Endothelial cell of umbilical vein (primary cell): Measurements from ENCODE around the gene HK3. TPM values are rescaled to one million over a fixed set of nuclear protein-coding genes. Genes with fewer than 3 reads are reported as not detected.

Experiments used
- BruUV-seq: library from RNA; stranded (reverse); fragments of 400-500 nt; replicated peaks from 2 replicates; lab custom pipeline; 2021; lab: Mats Ljungman, UMichigan
- CTCF ChIA-PET: fragments of 300-600, 350-600 bp; sonication (Branson Sonifier 250); formaldehyde crosslinking; loops from one replicate; lab custom pipeline; 2021; ENCODE audit warnings: antibody characterized with exemption, inconsistent platforms; lab: Charles Lee
- POLR2A ChIA-PET: fragments of 300-600, 350-600 bp; sonication (Branson Sonifier 250); formaldehyde crosslinking; loops from one replicate; lab custom pipeline; 2021; ENCODE audit warnings: antibody characterized with exemption, inconsistent platforms; lab: Charles Lee
- DNase-seq: peaks from one replicate; pipeline ENCODE4 v3.0.0-alpha.2; 2011; ENCODE audit warnings: low read depth, low spot score
- FAIRE-seq: peaks from 2 replicates; lab custom pipeline; 2011; peaks lifted over from hg19 to GRCh38; lab: Jason Lieb, UNC
- H2AFZ ChIP-seq: 2 replicates; pipeline ENCODE4 v1.6.0; 2012; ENCODE audit warnings: low read depth, low read length, control low read depth, inconsistent platforms
- H3K27ac ChIP-seq: 2 replicates; pipeline ENCODE4 v1.5.1; 2011; ENCODE audit warnings: low read depth, mild to moderate bottlenecking, control low read depth, low read length, moderate library complexity; ENCODE audit not compliant: insufficient read depth
- H3K27me3 ChIP-seq, 2 experiments: 2 replicates each; pipeline versions ENCODE4 v1.6.0 to v1.6.1; 2011; ENCODE audit warnings: low read length in 2 of 2, mixed read lengths in 1 of 2; ENCODE audit not compliant: control insufficient read depth in 2 of 2, insufficient read depth in 2 of 2
- H3K36me3 ChIP-seq, 2 experiments: 2 replicates in 1 of 2; 3 replicates in 1 of 2; pipeline ENCODE4 v1.5.1; 2011; ENCODE audit warnings: low read length in 2 of 2, mild to moderate bottlenecking in 1 of 2, moderate library complexity in 1 of 2; ENCODE audit not compliant: control insufficient read depth in 2 of 2, insufficient read depth in 2 of 2; ENCODE audit errors: extremely low read depth in 1 of 2
- H3K4me1 ChIP-seq: 3 replicates; pipeline ENCODE4 v1.5.1; 2011; ENCODE audit warnings: mild to moderate bottlenecking, low read length; ENCODE audit not compliant: control insufficient read depth, insufficient read depth; ENCODE audit errors: extremely low read depth
- H3K4me2 ChIP-seq: 2 replicates; pipeline ENCODE4 v1.6.1; 2011; ENCODE audit warnings: low read length, control low read depth, mixed read lengths; ENCODE audit not compliant: insufficient read depth
- H3K4me3 ChIP-seq, 3 experiments: fragments of 200-600 bp in 1 of 3; sonication (generic), shearing (Covaris generic) in 1 of 3; replicated peaks in 1 of 3; 2 replicates each; pipeline ENCODE4 v1.5.1; 2011 to 2016; ENCODE audit warnings: control low read depth in 3 of 3, low read length in 3 of 3, mild to moderate bottlenecking in 2 of 3, inconsistent platforms in 1 of 3, low read depth in 1 of 3, moderate library complexity in 1 of 3; ENCODE audit not compliant: insufficient read depth in 1 of 3
- H3K79me2 ChIP-seq: 2 replicates; pipeline ENCODE4 v1.6.0; 2012; ENCODE audit warnings: low read length, inconsistent platforms; ENCODE audit not compliant: control insufficient read depth, insufficient read depth
- H3K9ac ChIP-seq: replicated peaks from 2 replicates; pipeline ENCODE3; 2011; ENCODE audit warnings: low read length, control low read depth; ENCODE audit not compliant: insufficient read depth; ENCODE audit errors: extremely low read depth
- H3K9me1 ChIP-seq: replicated peaks from 3 replicates; pipeline ENCODE4 v1.6.0; 2011; ENCODE audit warnings: mild to moderate bottlenecking, low read length; ENCODE audit not compliant: control insufficient read depth, insufficient read depth; ENCODE audit errors: extremely low read depth
- H3K9me3 ChIP-seq: replicated peaks from 2 replicates; pipeline ENCODE4 v1.5.1; 2012; ENCODE audit warnings: low read length, inconsistent platforms; ENCODE audit not compliant: control insufficient read depth, insufficient read depth
- H4K20me1 ChIP-seq: replicated peaks from 2 replicates; pipeline ENCODE3; 2011; ENCODE audit warnings: mild to moderate bottlenecking, low read length; ENCODE audit not compliant: control insufficient read depth, insufficient read depth; ENCODE audit errors: extremely low read depth
- EZH2 ChIP-seq: IDR thresholded peaks from 2 replicates; pipeline ENCODE4 v1.6.1; 2012; ENCODE audit warnings: borderline replicate concordance, low read depth, mild to moderate bottlenecking, moderate library complexity, low read length, inconsistent platforms; ENCODE audit not compliant: severe bottlenecking
- FOS ChIP-seq: IDR thresholded peaks from 2 replicates; pipeline ENCODE4 v1.6.1; 2011; ENCODE audit warnings: mild to moderate bottlenecking, low read length, moderate library complexity, borderline replicate concordance; ENCODE audit not compliant: insufficient read depth
- GATA2 ChIP-seq: IDR thresholded peaks from 2 replicates; pipeline ENCODE4 v1.7.0; 2011; ENCODE audit warnings: low read depth, mild to moderate bottlenecking, moderate library complexity, mixed read lengths, low read length; ENCODE audit not compliant: insufficient read length, insufficient read depth
- JUN ChIP-seq: IDR thresholded peaks from 2 replicates; pipeline ENCODE4 v1.6.1; 2011; ENCODE audit warnings: borderline replicate concordance, low read depth; ENCODE audit not compliant: insufficient read length, insufficient read depth
- MYC ChIP-seq: IDR thresholded peaks from one replicate; pipeline ENCODE4 v1.6.1; 2011; ENCODE audit warnings: mild to moderate bottlenecking, low read depth, low read length
- POLR2A ChIP-seq: IDR thresholded peaks from 2 replicates; pipeline ENCODE4 v1.6.1; 2012; ENCODE audit warnings: low read depth, mild to moderate bottlenecking, control low read depth, low read length
- POLR2AphosphoS5 ChIP-seq: IDR thresholded peaks from 2 replicates; pipeline ENCODE4 v1.6.1; 2012; ENCODE audit warnings: low read depth, mild to moderate bottlenecking, control low read depth, low read length, moderate library complexity; ENCODE audit not compliant: insufficient read depth
- dilution Hi-C: fragments of 300-500 bp; cut with MboI; formaldehyde crosslinking; loops from one replicate; pipeline ENCODE4 v1.15.0; 2019; ENCODE audit warnings: low sequenced_read_pairs; ENCODE audit not compliant: extremely low pct_ligation_motif_present
- intact Hi-C: fragments of 100-400 bp; cut with micrococcal nuclease; formaldehyde crosslinking; loops from one replicate; pipeline ENCODE4 v1.10.0; 2022
- polyA plus RNA-seq, 4 experiments: library from polyadenylated mRNA; depleted of rRNA in 3 of 4; stranded (reverse) in 3 of 4; unstranded in 1 of 4; fragments of >200 nt; gene quantifications; 2 replicates each; pipeline versions ENCODE4 v1.2.1 to v1.2.3, GENCODE V29; 2011 to 2012; ENCODE audit warnings: missing spikeins in 1 of 4
- total RNA-seq: library from RNA; stranded (reverse); gene quantifications from 2 replicates; pipeline ENCODE4 v1.2.3, GENCODE V29; 2021
- TF ChIP-seq, protein P1 (sequence below): IDR thresholded peaks from 2 replicates; pipeline ENCODE4 v1.6.1; 2011; ENCODE audit not compliant: insufficient read depth, insufficient read length
- TF ChIP-seq, protein P2 (sequence below), 2 donors: IDR thresholded peaks; 1 replicate in 1 of 2; 2 replicates in 1 of 2; pipeline ENCODE4 v1.5.1; 2011; ENCODE audit warnings: low read length in 2 of 2, mild to moderate bottlenecking in 2 of 2, moderate library complexity in 2 of 2, control low read depth in 1 of 2, inconsistent platforms in 1 of 2, low read depth in 1 of 2; ENCODE audit not compliant: insufficient read depth in 1 of 2; ENCODE audit errors: extremely low read depth in 1 of 2

The HK3 gene
- total and polyA plus RNA-seq, 2 donors (not counting 3 experiments of a cell fraction or from before 2014, with no cell fraction given): not detected

DNA sequence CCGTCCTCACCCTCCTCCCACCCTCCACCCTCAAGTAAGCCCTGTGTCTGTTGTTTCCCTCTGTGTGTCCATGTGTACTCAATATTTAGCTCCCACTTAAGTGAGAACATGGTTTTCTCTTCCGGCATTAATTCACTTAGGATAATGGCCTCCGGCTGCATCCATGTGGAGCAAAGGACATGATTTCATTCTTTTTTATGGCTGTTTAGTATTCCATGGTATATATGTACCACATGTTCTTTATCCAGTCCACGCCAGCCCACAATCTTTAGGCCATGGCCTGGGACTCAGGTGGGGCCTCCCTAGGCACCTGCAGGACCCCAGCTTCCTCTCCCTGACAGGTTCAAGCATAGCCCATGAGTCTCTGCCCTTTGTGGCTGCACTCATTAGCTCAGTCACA, 65.9 kb downstream of the HK3 start:
- Histone ChIP-seq H3K4me3 (no peak overlapping the region), H3K79me2 (no peaks in the 10 kb centered on the region), H3K4me2 (no peak overlapping the region), H4K20me1 (no peaks in the 10 kb centered on the region), H3K9me3 (no peaks in the 10 kb centered on the region), H3K27me3 (no peaks in the 10 kb centered on the region), H3K4me1 (no peaks in the 10 kb centered on the region), H3K36me3 (no peaks in the 10 kb centered on the region), H3K9me1 (no peaks in the 10 kb centered on the region), H3K27ac (no peak overlapping the region), H2AFZ (no peak overlapping the region), H3K9ac (no peak overlapping the region)
- TF ChIP-seq FOS: no peak
- TF ChIP-seq GATA2: no peak
- TF ChIP-seq, protein P1, sequence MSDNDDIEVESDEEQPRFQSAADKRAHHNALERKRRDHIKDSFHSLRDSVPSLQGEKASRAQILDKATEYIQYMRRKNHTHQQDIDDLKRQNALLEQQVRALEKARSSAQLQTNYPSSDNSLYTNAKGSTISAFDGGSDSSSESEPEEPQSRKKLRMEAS: no peak
- no peak for TF ChIP-seq POLR2AphosphoS5
- TF ChIP-seq, protein P2, sequence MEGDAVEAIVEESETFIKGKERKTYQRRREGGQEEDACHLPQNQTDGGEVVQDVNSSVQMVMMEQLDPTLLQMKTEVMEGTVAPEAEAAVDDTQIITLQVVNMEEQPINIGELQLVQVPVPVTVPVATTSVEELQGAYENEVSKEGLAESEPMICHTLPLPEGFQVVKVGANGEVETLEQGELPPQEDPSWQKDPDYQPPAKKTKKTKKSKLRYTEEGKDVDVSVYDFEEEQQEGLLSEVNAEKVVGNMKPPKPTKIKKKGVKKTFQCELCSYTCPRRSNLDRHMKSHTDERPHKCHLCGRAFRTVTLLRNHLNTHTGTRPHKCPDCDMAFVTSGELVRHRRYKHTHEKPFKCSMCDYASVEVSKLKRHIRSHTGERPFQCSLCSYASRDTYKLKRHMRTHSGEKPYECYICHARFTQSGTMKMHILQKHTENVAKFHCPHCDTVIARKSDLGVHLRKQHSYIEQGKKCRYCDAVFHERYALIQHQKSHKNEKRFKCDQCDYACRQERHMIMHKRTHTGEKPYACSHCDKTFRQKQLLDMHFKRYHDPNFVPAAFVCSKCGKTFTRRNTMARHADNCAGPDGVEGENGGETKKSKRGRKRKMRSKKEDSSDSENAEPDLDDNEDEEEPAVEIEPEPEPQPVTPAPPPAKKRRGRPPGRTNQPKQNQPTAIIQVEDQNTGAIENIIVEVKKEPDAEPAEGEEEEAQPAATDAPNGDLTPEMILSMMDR (IDR thresholded peaks at IDR 0.05; ENCODE audit: extremely low read depth in 1 of 2, insufficient read depth in 1 of 2, low read depth in 1 of 2, low read length in 2 of 2): no peak
- no peak for TF ChIP-seq EZH2
- TF ChIP-seq MYC: no peak
- TF ChIP-seq POLR2A: no peak
- no peak for TF ChIP-seq JUN
- intact Hi-C loops (no loop called here), dilution Hi-C loops (no loop called here)
- DNase-seq (no peak), FAIRE-seq (no peak)
- ChIA-PET CTCF (interaction anchor here (1.6 kb wide), 1 partner anchor 173 kb away, joined by 3 read pairs; no protein-coding TSS in a partner anchor), POLR2A (no interaction called here)
- BruUV-seq: no TSS peak
